Stimulated activated CD8-positive, alpha-beta memory T cell treated with anti-CD3 and anti-CD28 coated beads, Interleukin-4, amount 100 ng/mL, for 4 hours (primary cell): ENCODE results near the gene HOXA7.

Experiments used
- DNase-seq, 2 donors: peaks; one replicate each; pipeline ENCODE4 v3.0.0-alpha.2; 2020; ENCODE audit warnings: low read depth in 2 of 2, low spot score in 1 of 2

The HOXA7 gene

DNA sequence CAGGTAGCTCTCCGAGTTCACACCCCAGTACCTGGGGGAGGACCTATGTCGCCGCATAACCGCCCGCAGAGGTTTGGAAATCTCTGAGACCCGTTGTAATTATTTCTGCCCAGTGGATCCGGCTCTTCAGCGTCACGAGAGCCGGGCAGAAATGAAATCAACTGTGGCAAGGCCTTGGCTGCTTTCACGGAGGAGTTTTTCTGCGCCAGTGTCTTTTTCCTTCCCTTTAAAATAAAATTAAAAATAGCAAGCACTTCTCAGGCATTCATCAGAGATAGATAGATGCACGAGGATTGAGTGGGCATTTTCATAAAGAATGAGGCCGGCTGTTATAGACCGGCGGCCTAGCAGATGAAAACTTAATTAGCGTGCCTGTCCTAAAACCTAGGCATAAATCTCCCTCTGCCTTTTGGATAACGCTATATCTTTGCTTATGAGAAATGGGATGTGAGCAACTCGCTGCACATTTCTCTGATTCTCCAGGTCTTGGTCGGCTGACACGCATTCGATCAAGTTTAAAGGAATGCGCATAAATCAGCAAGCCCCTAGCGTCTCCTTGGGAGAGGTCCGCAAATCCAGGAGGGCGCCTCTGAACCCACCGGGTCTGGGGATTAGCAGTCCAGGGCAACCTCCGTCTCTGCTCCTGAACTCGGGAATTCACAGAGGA is 37.0 kb upstream of the HOXA7 start:
- DNase-seq = no peak

DNA sequence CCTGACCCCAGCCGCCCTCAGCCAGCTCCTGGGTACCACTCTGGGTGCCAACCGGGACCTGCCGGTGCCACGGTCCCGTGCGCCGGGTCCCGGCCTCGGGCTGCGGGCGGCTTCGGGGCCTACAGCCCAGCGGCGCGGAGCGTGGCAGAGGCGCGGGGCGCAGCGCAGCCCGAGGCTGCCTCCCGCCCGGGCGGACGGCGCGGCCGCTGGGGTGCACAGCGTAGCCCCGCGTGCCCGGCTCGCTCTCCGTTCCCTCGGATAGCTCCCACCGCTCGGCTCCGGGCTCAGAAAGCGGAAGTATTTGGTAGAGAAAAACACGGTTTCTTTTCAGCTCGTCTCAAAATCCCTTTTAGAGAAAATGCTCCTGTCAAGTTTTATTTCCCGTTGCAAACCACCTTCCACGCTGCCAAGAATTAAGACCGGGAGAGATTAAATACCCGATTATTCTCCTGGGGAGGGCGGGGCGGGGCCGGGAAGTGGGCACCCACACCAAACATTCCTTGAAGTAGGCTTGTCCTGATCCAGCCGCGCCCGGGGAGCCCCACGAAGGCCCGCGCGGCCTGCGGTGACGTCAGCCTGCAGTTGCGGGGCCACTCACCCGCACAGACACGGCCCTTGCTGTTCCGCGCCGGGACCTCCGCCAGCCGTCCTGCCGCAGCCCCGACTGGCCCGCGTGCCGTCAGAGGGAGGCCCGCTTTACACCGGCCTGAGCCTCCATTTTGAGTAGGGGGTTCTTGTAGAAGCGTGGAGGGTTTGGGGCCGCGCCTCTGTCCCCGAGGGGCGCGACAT is 36.3 kb upstream of the HOXA7 start:
- DNase-seq = no peak

DNA sequence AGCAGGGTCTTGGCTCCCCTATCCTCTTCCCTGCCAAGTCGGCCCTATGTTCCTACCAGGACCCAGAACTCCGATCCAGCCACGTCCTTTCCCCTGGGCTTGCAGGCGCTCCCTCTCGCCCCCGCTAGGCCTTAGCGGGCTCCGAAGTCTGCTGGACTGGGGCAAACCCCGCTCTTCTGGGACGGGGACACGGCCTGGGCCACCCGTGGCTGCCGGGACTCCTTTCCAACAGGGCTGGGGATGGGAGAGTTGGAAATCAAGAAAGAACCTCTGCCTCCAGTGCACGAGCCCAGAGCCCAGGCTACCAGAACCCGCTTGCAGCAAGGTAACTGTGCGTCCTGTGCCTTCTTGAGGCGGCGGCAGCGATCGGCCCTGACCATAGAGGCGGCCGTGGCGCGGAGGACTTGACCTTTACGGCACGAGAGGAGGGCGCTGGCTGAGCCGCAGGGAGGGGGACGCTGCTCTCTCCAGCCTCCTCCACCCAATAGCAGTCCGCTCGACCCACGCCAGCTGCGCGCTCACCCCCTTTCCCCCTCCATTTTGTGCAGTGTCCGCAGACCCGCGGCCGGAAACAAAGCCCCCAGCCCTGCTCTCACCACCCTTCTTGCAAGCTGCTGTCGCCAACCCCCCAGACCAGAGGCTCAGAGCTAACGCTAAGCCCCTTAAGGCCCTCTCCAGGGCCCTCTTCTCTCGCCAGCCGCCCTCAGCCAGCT is 35.5 kb upstream of the HOXA7 start:
- DNase-seq = no peak

DNA sequence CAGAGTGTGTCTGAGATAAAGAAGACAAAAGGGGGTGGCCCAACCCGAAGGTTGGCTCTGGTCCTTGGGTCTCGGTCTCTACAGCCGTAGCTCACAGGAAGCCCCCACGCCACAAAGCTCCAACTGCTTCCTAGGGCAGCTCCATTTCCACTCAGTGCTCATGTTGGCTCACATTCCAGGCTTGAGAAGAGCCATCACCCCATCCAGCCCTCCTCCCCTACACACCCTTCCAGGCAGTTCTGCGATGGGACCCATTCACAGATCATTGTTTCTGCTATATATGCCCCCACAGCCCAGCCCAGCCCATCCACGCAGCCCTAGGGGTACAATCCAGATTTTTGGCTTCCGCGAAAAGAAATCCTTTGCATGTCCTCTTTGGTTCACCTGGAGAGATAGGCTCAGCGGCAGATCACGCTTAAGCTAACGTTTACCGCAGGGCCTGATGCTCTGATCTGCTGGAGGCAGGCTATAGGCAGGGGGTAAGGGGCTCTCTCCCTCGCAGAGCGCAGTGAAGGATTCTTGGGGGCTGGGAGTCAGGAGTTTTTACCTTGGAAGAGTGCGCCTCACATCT is 34.8 kb upstream of the HOXA7 start:
- no peak for DNase-seq

DNA sequence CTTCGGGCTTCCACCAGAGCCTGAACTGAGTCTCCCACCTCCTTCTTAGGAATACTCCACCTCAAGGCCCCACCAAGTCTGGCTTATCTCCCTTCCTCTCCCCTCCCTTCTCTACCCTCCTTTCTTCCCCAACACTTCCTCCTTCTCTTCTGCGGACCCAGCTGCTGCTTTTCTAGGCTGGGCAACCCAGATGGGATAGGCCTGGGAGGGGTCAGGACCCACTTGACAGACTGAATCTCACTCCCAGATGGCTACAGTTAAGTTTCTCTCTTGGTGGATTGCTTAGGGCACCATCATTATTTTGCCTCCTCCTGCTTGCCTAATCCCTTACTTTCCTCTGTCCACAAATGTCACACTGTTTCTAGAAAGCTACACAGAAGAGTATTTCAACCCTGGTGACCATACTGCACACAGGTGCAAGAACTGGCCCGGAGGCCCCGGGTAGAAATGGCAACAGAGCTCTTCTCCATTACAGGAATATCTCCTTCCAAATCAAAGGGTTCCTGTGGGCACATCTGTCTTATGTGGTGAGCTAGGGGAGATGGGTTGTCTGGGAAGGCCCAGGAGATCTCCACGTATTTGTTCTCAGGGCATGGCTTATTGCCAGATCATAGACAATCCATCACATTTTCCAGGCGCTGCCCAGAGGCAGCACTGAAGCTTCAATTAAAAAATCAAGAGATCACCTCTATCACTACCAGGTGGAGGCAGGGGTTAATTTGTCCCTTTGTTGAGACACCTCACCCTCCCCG is 33.7 kb upstream of the HOXA7 start:
- DNase-seq = no peak

DNA sequence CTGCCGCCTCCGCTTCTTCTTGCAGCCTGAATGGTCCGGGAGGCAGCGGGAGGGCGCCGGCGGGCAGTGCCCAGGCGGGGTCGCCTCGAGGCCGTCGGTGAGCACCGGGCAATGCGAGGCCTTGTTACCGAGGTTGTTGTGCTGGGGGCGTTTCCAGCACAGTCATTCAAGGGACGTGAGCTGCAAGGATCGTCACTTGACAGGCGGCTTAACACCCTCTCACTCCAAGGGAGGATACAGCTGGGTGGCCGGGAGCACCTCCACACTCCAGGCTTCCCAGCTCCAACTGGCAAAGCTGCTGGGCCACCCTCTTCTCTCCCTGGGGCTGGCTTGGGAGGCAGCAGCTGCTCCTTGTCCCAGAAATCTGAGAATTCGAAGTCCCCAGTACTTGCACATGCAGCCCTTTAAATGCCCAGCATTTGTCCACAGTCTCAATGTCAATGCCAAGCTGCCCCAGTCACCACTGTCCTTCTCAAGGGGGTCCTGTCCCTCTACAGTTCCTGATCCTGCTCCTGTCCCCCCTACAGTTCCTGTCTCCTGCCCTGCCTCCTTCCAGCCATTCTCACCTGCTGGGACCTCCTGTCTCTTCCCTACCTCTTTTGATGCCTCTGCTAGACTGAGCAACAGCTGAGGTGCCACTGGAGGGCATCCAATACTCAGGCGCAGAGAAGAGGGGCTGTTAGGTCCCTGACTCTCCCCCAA is 33.0 kb upstream of the HOXA7 start:
- no peak for DNase-seq

DNA sequence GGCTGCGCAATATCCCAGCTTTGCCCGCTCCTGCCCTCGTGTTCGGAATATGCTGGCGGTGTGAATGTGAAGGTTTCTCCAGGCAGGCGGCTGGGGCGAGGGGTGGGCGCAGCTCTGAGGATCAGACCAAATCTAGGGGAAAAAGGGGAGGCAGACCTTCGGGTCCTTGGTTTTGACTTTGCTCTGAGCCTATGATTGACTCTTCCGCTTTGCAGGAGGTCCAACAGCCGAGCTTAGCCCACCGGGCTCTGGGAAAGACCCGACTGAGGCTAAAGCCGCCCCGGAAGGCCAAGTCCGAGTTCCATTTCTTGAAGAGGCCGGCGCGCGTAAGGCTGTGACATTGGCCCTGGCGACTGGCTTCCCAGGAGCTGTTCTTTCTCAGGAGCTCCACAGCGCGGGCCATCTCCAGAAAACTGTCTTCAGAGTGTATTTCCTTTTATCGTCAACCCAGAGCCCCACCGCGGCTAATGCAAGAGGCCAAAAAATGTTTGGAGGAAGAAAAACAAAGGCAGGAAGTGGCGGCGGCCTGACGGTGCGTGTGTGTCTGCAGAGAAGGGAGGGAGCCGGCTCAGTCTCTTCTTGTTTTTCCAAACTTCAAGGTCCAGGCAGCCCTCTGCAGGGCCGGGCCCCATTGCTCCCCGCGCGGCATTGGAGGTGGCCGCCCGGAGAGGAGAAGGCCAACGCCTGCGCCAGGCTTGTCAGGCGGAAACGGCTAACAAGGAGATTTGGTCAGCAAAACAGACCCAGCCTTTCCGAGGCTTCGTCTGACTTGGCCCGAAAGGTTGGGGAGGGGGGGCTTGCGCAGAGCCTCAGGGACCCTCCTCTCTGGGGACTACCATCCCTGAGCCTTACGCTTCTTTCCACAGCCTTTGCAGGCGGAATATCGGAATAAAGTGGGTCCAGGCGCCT is 32.2 kb upstream of the HOXA7 start:
- DNase-seq = no peak

DNA sequence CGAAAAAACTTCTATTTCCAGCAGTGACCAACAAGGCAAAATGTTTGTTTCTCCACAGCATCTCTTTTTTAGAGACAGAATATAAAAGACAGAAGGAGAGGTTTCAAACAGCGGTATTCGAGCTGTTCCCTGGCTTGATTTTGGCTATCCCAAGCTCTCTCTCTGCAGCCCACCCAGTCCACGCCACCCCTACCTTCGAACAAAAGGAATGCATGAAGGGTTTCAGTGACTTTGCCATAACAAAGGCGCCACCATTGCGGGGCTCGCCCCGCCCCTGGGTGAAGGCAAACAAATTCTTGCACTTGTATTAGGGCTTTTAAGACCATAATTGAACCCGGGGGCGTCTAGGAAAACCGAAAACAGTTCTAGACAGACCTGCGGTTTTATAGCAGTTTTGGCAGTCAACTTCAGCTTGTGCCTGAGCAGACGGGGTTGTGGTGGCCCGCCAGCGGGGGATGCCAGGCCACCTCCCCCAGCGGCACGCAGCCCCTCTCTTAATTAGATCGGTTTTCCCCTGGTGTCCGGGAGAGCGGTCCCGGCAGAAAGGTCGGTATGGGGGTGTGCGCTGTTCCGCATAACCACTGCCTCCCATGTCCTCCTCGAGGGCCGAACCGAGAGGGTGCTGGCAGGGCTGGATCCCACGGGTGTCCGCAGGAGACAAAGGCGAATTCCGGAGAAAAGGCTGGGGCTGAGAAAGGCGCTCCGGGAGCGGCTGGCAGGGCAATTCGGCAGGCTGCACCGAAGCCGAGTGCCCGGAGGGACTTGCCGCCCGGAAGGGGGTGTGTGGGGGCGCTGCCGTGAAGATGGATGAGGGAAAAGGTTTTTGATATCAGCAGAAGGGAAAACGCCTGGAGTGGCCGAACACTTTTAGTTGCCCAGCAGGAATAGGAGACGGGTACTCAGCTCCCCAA is 31.3 kb upstream of the HOXA7 start:
- no peak for DNase-seq

DNA sequence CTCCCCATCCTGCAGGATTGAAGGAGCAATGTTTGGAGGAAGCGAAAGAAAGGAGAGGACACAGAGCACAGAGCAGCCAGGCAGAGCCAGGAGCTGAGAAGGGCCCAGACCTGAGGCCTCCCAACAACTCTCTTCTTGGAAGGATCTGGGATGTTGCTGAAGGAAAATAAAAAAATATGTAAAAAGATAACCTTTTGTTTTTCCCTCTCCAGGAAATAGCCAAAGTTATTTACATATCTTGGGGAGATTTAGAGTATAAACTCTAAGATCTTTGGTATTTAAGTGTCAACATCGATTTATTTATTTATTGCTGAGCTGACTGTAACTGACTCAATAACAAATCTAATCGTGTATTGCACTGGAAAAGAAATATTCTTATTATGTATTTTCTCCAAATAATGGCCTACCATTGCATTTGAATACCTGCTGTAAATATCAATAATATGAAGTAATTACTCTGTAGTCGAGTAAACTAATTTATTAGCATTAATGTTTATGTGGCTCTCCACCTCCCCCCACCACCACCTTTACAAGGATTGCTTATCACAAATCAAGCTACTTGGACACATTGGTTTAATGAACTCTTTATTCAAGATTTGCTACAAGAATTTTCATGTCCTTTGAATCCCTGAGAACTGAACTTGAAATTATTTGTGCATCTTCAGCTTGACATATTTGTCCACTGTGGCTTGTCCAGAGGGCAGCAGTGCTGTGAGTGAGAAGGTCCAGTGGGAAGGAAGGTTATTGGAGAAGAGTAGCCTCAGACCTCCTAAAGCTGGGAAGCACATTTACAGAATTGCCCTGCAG is 30.4 kb upstream of the HOXA7 start:
- no peak for DNase-seq

DNA sequence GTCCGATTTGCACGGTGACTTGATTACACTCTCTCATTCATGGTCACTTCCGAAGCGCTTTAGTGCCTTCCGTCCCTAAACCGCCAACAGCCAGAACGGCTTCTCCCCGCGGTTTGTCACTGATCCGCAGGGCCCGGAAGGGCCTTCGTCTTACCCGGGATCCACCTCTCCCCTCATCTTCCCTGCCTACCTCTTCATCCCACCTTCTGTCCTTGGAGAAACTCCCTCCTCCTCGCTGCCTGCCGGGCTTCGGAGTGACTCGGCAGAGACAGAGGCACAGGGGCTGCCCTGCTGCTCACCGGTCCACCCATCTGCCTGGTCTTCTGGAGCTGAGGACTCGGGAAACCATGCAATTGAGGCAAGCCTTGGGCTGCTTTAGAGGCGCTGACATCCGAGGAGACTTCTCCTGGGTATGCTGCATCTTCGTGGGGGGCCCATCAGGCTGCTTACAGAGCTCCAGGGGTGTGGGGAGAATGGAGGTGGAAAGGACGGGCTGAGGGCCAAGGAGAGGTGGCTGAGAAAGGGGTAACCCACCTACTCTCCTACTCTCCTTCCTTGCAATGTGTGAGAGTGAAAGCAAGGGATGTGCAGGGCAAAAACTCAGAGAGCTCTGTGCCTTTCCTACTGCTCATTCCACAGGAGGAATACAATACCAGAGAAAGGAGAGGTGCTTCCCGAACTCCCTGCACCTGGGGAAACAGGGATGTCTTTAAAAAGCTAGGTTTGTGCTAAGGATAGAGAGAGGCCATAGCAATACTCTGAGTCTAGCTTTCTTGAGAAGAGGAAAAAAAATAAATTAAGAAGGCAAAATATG is 29.6 kb upstream of the HOXA7 start:
- no peak for DNase-seq

DNA sequence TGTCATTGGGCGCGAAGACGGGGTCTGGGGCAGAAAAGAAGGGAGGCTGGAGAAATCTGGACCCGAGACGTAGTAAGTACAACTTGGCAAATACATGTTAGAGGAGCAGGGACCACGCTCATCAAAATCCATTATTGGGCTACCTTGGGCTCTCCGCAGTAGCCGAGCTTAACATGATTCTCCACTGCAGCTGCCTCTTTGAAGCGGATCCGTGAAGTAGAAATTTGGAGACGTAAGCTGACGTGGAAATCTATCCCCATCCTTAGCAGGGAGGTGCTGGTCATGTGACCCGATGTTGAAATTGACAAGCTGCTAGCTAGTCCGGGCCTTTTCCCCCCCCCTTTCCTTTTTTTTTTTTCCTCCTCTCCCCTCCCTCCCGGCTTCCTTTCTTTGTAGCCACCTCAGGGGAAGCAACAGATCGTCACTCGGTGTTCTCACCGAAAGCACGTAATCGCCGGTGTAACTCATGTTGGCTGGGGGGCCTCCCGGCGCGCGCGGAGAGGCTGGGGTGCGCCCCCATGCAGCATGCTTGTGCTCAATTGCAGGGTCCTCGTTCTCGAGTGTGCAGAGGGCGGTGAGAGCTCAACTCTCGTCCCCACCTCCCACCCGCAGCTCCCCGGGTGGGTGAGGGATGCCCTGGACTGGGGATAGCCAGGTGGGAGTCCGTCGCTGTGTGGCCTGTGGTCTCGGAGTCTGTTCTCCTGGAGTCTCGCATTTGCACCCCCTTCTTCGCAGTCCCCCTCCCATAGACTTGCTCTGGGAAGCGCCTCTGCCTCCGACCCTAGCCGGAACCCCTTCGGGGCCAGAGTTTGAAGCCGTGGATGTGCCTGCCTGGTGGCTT is 28.8 kb upstream of the HOXA7 start, which contains the start of gene HOXA11:
HOXA11 (minus strand) TSS at position 220 of the 841 bp plus-strand sequence; CDS start at position 132, 88 bp downstream.
- DNase-seq = no peak

DNA sequence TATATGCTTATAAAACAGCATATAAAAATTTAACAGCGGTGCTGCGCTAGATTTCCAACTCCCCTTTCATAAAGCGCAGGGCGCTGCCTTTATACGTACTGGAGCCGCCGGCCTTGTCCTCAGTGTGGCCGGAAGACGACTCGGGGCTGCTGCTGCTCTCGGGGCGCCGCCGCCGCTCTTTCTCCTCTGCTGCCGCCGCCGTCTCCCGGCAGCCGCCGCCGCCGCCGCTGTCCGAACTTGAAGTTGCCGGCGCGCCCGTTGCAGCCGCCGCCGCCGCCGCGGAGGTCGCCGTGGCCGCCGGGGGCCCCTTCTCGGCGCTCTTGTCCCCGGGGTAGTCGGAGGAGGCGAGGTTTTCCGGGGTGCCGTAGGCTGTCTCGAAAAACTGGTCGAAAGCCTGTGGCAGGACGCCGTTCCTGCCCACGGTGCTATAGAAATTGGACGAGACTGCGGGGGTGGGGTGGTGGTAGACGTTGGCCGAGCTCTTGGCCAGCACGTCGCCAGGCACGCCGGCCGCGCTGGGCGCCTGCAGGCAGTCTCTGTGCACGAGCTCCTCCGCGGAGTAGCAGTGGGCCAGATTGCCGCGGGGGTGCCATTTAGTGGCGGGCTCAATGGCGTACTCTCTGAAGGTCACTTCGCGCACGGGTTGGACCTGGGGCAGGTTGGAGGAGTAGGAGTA is 28.0 kb upstream of the HOXA7 start:
- DNase-seq = no peak

DNA sequence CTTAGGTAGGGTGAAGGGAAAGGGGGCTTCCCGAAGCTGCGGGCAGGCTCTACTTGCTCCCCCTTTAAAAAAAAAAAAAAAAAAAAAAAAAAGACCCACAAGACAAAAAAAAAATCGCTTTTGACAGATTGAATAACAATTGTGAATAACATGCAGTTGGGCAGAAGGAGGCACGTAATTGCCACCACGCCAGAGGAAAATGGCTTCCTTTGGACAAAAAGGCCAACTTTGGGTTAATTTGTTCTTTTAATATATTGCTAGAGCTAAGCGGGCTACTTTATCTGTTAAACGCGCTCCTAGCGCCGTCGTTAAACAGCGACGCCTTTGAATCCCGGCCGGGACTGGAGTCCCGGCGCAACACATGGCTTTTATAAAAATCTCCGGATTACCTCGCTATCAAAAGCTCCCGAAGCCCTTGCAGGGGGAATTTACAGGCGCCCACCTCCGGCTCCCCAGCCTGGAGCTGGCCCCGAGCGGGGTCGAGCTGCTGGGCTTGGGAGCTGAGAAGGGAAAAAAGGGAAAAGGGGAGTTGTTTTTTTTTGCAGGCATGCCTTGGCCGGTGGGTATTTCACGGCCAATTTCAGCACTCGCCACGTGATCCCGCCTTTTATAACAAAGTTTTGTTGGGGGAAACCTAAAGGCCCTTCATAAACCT is 27.3 kb upstream of the HOXA7 start:
- no peak for DNase-seq

DNA sequence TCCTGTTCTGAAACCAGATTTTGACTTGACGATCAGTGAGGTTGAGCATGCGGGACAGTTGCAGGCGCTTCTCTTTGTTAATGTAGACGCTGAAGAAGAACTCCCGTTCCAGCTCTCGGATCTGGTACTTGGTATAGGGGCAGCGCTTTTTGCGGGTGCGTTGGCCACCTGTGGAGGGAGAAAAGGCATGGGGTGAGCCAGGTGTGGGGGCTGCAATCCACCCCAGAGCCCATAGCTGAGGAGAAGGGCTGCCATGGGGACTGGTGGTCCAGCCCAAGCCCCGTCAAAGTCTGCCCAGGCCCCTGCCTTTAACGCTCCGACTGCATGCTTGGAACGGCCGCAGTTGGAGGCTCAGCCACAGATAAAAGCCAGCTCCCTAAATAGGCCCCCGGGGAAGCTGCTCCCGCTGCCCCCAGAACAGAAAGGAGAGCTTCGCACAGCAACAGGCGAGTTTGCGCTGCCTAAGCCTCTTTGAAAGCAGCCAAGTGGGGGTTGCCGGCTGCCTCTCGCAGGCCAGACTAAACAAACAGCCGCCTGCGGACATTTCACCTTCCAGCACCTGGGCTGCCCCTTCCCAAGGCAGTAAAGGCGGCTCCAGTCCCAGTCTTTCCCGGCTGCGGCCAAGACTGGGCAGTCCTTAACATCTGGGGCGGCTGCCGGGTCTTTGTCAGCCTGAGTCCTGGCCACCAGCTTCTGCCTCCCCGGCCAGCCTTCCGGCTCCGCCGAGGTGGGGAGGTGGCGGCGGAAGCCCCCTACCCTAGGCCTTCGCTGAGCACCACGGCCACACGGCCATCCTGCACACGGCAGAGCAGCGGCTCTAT is 26.6 kb upstream of the HOXA7 start:
- DNase-seq = no peak
